Mesenteric fat pad (tissue), 1 donor: Measurements from ENCODE around the gene BSN. TPM values are rescaled to one million over a fixed set of nuclear protein-coding genes. Genes with fewer than 3 reads are reported as not detected.

Source experiments
- DNase-seq: peaks from one replicate; pipeline ENCODE4 v3.0.0-alpha.2; 2020; ENCODE audit warnings: low spot score
- total RNA-seq: library from RNA; stranded (reverse); fragmentation: NEBNext Ultra II Directional; extraction: Animal tissue kit (Norgen Biotek cat#: 25700); gene quantifications from one replicate; pipeline ENCODE4 v1.2.1, GENCODE V29; 2021
- donor health status: DM: yes; HTN: yes; CAD: no.

BSN gene
- total RNA-seq, 1 donor from 2014 or later: 0.16 TPM

DNA sequence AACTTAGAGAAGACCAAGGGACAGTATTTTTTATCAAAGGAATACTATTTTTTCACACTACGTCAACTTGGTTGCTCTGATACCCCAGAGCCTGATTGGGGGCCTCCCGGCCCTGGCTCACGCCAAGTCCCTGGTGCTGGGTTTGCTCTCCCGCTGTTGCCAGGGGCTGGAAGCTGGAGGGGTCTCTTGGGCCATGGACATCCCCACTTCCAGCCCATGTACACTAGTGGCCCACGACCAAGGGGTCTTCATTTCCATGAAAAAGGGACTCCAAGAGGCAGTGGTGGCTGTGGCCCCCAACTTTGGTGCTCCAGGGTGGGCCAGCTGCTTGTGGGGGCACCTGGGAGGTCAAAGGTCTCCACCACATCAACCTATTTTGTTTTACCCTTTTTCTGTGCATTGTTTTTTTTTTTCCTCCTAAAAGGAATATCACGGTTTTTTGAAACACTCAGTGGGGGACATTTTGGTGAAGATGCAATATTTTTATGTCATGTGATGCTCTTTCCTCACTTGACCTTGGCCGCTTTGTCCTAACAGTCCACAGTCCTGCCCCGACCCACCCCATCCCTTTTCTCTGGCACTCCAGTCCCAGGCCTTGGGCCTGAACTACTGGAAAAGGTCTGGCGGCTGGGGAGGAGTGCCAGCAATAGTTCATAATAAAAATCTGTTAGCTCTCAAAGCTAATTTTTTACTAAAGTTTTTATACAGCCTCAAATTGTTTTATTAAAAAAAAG lies 20.3 kb upstream of the BSN start:
- DNase-seq: no peak

DNA sequence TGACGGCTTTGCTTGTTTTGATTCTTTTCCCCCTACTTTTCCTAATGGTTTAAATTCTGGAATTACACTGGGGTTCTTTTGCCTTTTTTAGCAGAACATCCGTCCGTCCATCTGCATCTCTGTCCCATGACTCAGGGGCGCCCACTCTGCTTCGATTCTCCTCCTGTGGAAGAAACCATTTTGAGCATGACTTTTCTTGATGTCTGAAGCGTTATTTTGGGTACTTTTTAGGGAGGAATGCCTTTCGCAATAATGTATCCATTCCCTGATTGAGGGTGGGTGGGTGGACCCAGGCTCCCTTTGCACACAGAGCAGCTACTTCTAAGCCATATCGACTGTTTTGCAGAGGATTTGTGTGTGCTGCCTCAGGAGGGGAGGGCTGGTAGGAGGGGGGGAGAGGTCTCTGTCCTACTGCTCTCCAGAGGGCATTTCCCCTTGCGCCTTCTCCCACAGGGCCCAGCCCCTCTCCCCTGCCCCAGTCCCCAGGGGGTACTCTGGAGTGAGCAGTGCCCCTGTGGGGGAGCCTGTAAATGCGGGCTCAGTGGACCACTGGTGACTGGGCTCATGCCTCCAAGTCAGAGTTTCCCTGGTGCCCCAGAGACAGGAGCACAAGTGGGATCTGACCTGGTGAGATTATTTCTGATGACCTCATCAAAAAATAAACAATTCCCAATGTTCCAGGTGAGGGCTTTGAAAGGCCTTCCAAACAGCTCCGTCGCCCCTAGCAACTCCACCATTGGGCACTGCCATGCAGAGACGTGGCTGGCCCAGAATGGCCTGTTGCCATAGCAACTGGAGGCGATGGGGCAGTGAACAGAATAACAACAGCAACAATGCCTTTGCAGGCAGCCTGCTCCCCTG lies 19.5 kb upstream of the BSN start:
- no peak for DNase-seq

DNA sequence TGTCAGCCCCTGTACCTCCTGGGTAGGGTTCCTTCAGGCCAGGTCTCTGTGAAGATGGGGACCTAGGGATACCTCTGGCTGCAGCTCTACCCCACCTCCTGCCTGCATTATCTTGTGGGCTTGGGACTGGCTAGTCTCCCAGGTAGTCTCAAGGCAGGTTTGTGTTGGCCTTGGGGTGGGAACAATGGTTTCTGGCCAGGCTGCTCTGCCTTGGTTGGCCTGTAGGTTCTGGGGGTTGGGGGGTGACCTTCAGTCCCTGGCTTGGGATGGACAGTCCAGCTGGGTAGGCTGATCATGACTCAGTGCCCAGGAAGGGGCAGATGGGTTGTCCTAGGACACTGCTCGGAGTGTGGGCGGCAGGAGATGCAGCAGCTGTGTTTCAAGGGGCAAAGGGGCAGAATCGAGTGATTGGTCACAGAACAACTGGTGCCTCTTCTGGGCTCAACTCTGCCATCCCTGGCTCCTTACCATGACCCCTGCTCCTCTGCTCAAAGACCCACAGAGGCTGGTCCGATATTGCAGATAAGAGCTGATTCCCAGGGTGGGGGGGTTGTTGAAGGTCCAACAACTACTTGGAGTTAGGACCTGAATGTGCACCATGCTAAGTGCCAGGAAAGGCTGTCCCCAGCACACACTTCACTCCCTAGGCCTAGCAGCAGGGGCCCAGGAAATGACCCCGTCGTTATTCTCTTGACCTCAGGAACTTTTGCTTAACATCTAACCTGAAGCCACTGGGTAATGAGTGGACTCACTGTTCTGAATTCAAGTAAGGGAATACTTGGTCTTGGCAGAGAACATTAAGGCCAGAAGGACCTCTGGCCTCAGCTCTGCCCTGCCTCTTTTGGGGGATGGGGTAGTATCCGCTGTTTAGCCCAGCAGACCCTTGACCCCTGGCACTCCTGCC lies 18.1 kb upstream of the BSN start:
- no peak for DNase-seq

DNA sequence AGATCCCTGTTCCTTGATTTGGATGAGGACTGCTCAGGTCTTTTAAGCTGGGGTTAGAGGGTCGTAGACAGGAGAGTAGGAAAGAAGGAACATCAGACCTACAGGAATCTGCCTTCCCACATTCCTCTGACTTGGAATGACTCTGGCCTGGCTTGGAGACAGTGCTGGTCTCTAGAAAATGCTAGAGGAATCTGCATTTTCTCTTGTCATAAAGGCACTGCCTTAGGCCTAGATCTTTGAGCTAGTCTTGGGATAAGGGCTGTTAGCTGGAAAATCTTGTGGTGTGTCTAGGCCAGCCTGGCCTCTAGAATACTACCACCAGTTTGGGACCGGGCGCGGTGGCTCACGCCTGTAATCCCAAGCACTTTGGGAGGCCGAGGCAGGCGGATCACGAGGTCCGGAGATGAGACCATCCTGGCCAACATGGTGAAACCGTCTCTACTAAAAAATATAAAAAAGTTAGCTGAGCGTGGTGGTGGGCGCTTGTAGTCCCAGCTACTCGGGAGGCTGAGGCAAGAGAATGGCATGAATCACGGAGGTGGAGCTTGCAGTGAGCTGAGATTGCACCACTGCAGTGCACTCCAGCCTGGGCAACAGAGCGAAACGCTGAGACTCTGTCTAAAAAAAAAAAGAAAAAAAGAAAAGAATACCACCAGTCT lies 17.3 kb upstream of the BSN start:
- no peak for DNase-seq

DNA sequence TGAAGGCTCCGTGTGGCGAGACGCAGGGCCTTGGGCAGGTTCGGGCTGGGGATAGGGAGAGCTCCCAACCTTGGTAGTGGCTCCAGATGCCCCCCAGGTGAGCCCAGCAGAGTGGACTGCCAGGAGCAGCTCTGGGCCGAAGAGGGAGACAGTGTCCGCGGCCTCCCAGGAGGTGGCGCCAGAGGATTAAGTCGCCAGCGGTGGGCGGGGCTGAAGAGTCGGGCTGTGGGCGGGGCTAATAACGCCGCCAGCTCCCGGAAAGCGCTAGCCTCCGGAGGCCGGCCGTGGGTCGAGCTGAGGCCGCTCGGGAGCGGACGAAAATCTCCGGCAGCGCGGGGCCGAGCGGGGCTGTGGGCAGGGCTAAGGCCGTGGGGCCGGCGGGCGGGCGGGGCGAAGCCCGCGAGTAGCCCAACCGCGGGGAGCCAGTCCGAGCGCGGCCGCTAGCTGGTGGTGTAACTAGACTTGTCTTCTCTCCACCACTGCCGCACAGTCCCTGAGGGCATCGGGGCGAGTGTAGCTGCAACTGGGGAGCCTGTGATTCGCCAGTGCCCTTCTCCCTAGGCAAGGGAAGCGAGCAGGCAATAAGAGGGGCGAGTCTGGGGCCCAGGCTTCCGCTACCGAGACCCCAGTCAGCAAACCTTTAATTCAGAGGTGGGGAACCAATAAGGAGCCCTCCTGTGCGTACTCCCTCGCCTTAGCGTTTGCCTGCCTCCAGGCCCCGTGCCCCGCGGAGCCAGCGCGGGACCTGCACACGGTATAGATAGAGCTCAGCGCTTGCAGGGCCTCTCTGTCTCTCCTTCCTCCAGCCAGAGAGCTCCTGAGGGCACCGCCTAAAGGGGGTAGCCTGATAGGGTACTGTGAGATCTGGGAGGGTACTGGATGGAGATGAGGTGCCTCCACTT lies 14.4 kb upstream of the BSN start:
- peak; percentile 98 for DNase-seq

DNA sequence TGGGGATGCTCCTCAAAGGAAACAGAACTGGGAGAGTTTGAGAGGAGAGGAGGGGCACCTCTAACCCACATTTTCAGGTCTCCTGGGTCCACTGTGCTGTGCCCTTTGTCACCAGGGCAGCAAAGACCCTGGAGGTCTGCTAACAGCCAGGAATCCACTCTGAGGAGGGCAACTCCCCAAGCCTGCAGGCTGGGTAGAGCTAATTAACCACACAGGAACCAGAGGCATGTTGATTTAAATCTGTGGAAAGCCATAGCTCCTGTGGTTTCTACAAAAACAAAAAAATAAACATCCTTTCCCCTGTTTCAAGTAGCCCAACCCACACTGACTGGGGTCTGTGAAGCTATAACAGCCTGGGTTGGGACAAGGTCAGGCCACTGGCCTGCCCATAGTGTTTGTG lies 2.2 kb upstream of the BSN start:
- DNase-seq: no peak

DNA sequence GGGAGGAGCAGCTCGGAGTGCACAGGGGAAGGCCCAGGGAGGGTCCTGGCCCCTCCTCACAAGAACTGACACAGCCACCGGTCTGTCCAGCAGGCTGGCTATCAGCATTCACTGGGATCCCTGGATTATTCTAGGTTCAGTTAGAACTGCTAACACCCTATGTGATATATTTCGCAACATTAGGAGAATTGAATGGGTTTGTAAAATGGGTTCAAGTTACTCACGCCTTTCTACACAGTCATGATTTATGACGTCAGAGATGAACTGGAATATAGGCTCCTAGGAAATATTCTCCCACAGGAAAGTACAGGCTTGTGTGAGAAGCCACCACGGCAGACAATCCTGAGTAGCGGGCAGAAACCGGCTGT lies 969 bp upstream of the BSN start:
- DNase-seq: no peak

DNA sequence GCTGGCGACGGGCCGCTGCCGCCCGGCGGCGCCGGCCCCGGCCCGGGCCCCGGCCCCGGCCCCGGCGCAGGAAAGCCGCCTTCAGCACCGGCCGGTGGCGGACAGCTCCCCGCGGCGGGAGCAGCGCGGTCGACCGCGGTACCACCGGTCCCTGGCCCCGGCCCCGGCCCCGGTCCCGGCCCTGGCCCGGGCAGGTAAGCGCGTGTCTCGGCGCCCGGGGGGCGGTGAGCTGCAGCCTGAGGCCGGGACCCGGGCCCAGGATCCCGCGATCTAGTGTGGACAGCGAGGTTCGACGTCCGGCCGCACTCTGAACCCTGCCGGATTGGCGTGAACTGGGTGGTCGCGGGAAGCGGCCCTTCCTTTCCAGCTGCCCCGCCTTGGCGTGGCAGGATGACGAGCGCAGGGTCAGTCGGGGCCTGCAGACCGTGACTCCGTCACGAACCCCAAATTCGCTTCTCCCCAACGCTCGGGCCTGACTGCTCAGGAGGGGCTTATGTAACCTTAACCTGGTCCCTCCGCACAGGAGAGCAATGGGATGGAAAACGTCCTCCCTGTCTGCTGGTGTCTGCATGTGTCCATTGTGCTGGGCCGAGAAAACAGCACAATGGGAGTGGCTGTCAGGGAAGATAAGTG lies 472 bp downstream of the BSN start:
- DNase-seq: no peak

DNA sequence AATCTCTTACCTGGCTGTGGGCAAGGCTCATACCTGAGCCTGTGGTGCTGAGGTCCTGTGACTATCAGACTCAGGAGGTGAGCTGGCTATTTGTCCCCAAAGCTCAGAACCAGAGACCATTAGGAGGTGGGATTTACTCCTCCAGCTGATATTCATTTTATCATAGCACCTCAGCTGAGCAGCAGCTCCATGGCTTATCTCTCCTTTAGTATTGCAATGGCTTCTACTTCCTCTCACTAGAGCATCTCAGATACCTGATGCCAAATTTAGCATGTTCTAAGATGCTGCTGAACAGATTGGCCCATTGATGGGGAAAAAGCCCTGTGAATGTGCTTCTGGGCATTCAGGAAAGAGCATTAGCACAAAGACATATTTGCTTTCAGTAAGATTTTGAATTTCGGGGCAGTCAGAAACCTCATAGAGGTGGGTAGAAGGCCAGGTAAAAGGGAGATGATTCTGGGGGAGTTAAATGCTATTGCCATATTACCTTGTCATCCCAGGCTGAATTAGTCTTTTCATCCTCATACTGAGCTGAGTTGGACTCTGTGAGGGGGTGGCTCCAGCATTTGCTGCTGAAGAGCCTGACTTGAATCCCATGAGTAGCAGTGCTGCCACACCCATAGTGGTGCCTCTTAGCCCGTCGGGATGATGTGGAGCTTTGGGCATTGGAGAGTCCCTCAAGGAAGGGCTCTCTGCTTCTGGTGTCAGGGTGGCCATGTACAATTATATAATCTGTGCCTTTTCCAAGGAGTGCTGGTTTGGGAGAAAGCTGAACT lies 2.4 kb downstream of the BSN start:
- no peak for DNase-seq

DNA sequence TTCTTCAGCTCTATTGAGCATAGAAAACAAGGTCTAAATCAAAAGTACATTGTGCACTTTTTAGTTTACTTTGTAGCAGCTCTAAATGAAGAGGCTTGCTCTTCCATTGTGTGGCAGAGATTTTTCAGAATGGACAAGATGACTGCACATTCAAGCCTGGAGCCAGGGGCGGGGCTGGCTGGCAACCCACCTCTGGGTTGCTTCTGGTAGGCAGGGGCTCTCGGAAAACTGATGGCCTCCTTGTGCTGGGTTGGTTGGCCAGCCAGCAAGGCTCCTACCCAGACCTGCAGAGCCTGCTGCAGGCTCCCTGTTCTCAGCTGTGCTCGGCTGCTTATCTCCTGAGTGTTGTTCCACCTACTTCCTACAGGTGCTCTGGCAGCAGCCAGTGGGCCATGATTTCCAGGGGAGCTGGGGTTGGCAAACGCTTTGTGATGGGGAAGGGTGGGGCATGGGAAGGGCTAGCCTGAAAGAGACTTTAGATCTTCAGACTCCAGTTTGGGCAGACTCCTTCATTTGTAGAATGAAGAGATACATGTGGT lies 8.8 kb downstream of the BSN start:
- peak; percentile 65 for DNase-seq

DNA sequence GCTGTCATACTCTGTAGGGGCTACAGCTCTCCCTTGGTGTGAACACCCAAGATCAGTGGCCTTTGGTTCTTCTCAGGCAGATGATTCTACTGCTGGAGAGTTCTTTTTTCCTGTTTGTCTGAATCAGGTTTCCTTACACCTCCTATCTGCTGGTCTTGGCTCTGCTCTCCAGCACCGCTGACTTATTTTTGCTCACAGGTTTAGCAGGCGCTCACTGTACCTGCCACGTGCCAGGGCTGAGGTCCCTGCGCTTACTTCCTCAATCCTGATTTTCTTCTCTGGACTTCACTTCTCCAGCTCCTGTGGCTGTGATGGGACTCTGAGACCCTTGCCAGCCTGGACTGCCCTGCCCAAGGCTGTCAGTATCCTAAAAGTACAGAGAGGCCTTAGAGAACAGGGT lies 9.5 kb downstream of the BSN start:
- peak; percentile 65 for DNase-seq

DNA sequence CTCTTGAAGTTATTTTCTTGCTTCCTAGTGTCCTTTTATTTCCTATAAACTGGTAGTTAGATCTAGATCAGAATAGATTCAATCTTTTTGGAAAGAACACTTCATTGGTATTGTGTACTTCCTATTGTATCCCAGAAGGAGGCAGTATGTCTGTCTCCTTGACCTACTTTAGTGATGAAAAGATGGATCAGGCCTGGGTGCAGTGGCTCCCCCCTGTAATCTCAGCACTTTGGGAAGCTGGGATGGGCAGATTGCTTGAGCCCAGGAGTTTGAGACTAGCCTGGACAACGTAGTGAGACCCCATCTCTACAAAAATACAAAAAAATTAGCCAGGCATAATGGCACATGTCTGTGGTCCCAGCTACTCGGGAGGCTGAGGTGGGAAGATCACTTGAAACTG lies 12.0 kb downstream of the BSN start:
- no peak for DNase-seq

DNA sequence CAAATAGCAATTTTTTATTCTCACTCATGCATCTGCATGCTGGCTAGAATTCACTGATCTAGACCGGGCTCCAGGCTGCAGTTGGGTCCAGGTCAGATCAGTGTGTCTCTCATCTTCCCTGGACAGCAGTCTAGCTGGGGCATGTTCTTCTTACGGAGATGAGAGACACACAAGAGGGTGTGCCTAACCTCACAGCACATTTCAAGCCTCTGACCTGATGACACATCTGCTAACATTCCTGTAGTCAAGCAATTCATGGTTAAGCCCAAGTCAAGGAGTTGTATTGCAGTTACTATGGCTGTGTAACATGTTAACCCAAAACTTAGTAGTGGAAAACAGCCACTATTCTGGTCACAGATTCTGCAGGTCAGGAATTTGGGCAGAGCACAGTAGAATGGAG lies 13.1 kb downstream of the BSN start:
- DNase-seq: no peak

DNA sequence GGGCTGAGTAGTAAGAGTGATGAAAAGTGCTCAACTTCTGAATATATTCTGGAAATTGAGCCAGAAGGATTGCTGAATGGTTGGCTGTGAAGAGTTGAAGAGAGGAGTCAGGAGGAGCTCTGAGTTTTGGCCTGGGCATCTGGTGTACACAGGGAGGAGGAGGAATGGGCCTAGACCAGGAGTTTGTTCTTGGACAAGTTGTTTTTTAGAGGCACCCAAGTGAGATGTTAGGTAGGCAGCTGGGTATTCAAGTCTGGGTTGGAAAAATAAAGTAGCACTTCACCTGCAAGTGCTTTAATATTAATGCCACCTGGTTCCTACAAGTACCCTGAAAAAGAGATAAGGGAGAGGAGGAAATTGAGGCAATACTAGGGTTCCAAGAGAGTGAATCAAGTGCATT lies 14.7 kb downstream of the BSN start:
- DNase-seq: peak; percentile 37

DNA sequence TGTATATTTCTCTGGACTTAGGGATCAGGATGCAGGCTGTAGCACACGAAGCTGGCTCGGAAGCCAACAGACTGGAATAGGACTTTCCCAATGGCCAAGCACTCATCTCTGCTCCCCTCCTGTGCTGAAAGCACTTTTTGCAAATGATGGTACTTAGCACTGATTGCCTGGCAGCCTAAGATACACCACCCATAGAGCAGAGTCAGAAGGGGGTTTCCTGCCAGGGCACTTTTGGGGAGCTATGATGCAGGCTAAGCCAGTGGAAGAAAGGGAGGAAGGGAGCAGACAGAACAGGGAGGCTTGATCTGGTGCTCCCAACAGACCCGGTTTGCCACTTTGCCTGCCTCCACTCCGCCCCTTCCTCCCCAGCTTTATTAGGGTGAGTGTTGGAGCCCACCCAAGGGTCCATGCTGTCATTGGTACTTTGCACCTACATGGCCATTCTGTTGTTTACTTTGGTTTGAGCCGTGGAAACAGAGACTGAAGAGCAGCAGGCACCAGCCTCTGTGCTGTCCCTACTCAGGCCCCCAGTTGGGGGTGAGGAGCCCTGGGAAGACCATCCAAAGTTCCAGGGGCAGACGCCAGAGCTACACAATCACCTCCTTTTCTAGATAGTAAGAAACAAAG lies 15.9 kb downstream of the BSN start:
- no peak for DNase-seq

DNA sequence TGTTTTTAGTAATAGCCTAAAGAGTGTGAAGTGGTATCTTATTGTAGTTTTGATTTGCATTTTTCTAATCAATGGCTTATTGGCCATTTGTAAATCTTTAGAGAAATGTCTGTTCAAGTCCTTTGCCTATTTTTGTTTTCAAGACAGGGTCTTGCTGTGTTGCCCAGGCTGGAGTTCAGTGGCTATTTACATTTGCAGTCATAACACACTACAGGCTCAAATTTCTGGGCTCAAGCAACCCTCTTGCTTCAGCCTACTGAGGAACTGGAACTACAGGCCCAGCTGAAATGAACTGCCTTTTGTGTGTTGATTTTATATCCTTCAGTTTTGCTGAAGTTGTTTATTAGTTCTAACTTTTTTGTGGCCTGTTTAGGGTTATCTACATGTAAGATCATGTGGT lies 27.9 kb downstream of the BSN start:
- no peak for DNase-seq

DNA sequence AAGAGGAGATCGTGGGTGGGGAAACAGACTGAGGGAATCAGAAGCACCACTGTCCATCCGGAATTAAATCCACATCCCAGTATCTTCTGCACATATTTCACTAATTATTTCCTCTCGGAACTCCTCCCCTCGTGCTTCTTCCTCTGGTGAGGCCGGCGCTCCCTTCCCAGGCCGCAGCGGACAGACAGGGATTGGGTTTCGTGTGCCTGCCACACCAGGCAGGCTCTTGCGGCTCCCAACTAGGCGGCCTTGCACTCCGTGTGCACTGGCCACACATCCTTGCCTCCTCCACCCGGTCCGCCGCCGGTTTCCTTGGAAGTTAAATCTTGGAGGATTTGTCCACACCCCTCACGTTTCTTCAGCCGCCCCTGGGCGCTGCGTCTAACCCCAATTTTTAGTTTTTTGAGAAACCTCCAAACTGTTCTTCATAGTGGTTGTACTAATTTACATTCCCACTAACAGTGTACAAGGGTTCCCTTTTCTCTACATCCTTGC lies 31.0 kb downstream of the BSN start:
- peak; percentile 43 for DNase-seq

DNA sequence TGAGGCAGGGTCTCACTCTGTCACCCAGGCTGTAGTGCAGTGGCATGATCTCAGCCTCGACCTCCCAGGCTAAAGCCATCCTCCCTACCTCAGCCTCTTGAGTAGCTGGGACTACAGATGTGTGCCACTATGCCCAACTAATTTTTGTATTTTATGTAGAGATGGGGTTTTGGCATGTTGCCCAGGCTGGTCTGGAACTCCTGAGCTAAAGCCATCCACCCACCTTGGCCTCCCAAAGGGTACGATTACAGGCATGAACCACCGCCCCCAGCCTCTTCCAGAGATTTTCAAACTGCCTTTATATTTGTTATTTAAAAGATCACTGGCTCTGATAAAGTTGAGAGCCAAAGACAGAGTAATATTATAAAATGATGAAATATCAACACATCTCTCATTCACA lies 37.3 kb downstream of the BSN start:
- DNase-seq: peak; percentile 30
